Measurements from ENCODE around the gene AKR1D1. TPM values are rescaled to one million over a fixed set of nuclear protein-coding genes. Genes with fewer than 3 reads are reported as not detected.
"Not testable (repeated sequence)": the region's sequence is repeated elsewhere in the genome, so short reads cannot be mapped to it uniquely, and the experiment has no call there.

Gene AKR1D1
- total and polyA plus RNA-seq, 2 donors (not counting 1 experiment from before 2014, with no cell fraction given): not detected

GRCh38 chr7:138091032-138091431 is 14.8 kb downstream of the AKR1D1 start:
- intact Hi-C loops (cut with micrococcal nuclease): no loop called here
- H3K79me2 ChIP-seq (ENCODE audit: control insufficient read depth, insufficient read depth, low read length): no peaks in the 10 kb centered on the region
- ATAC-seq (ENCODE audit: low read depth) (no peak), DNase-seq (no peak)
- H3K4me3 Mint-ChIP-seq: no peak overlapping the region
- no peak overlapping the region for H3K4me3 ChIP-seq (ENCODE audit: control extremely low read depth in 1 of 5, extremely low read depth in 1 of 5, insufficient read depth in 1 of 5, low read depth in 2 of 5, low read length in 4 of 5)
- H3K4me1 Mint-ChIP-seq: peaks cover 8% of the 10 kb centered on the region
- ChIA-PET POLR2A (no interaction called here), CTCF (no interaction called here)
- no peaks in the 10 kb centered on the region for H3K9me3 ChIP-seq (ENCODE audit: control extremely low read depth in 1 of 3, control insufficient read depth in 2 of 3, insufficient read depth in 1 of 3, low read length in 2 of 3)
- TF ChIP-seq CTCF (IDR thresholded peaks at IDR 0.05) (no peak), EZH2 (IDR thresholded peaks at IDR 0.05; ENCODE audit: borderline replicate concordance, insufficient read depth, low read depth, low read length, poor library complexity, severe bottlenecking) (no peak)
- H3K27me3 Mint-ChIP-seq: peaks cover 9% of the 10 kb centered on the region
- no peaks in the 10 kb centered on the region for H3K27me3 ChIP-seq (replicated peaks in 1 of 4; ENCODE audit: control extremely low read depth in 1 of 4, control insufficient read depth in 3 of 4, insufficient read depth in 4 of 4, low read length in 3 of 4)
- no peak overlapping the region for H3K4me2 ChIP-seq (replicated peaks; ENCODE audit: low read depth, low read length, poor library complexity, severe bottlenecking)
- 29% methylated on average over 1 of the region's 3 CpGs for WGBS (ENCODE audit: insufficient coverage)
- H3K4me1 ChIP-seq (ENCODE audit: control insufficient read depth in 2 of 2, insufficient read depth in 2 of 2, low read length in 2 of 2): peaks cover 3 to 5% of the 10 kb centered on the region in 2 donors
- no peak overlapping the region for H2AFZ ChIP-seq (ENCODE audit: insufficient read depth, low read depth, low read length, poor library complexity, severe bottlenecking)
- no peak overlapping the region for H3K9ac ChIP-seq (ENCODE audit: low read length)
- H3K9me3 Mint-ChIP-seq (ENCODE audit: insufficient read depth): no peaks in the 10 kb centered on the region
- no peak overlapping the region for H3K27ac Mint-ChIP-seq
- H3K27ac ChIP-seq (ENCODE audit: low read length in 2 of 2): no peak overlapping the region
- no peaks in the 10 kb centered on the region for H3K36me3 ChIP-seq (replicated peaks in 1 of 2; ENCODE audit: control extremely low read depth in 1 of 2, control insufficient read depth in 1 of 2, extremely low read depth in 1 of 2, insufficient read depth in 2 of 2, low read length in 1 of 2)
- H4K20me1 ChIP-seq (ENCODE audit: control insufficient read depth, insufficient read depth, low read length, poor library complexity, severe bottlenecking): no peaks in the 10 kb centered on the region

- H3K4me3 ChIP-seq (ENCODE audit: control extremely low read depth in 1 of 5, extremely low read depth in 1 of 5, insufficient read depth in 1 of 5, low read depth in 2 of 5, low read length in 4 of 5); H2AFZ ChIP-seq (ENCODE audit: insufficient read depth, low read depth, low read length, poor library complexity, severe bottlenecking); H3K27ac ChIP-seq (ENCODE audit: low read length in 2 of 2); H3K4me1 Mint-ChIP-seq; H3K4me1 ChIP-seq (ENCODE audit: control insufficient read depth in 2 of 2, insufficient read depth in 2 of 2, low read length in 2 of 2); H3K27me3 ChIP-seq (replicated peaks in 1 of 4; ENCODE audit: control extremely low read depth in 1 of 4, control insufficient read depth in 3 of 4, insufficient read depth in 4 of 4, low read length in 3 of 4); H3K4me2 ChIP-seq (replicated peaks; ENCODE audit: low read depth, low read length, poor library complexity, severe bottlenecking); H3K9me3 ChIP-seq (ENCODE audit: control extremely low read depth in 1 of 3, control insufficient read depth in 2 of 3, insufficient read depth in 1 of 3, low read length in 2 of 3); H3K9ac ChIP-seq (ENCODE audit: low read length); DNase-seq; POLR2A ChIA-PET; H3K27me3 Mint-ChIP-seq; ATAC-seq (ENCODE audit: low read depth); H3K79me2 ChIP-seq (ENCODE audit: control insufficient read depth, insufficient read depth, low read length); intact Hi-C loops (cut with micrococcal nuclease); H4K20me1 ChIP-seq (ENCODE audit: control insufficient read depth, insufficient read depth, low read length, poor library complexity, severe bottlenecking); H3K27ac Mint-ChIP-seq; H3K36me3 ChIP-seq (replicated peaks in 1 of 2; ENCODE audit: control extremely low read depth in 1 of 2, control insufficient read depth in 1 of 2, extremely low read depth in 1 of 2, insufficient read depth in 2 of 2, low read length in 1 of 2); H3K4me3 Mint-ChIP-seq; H3K9me3 Mint-ChIP-seq (ENCODE audit: insufficient read depth): not testable (repeated sequence)
- WGBS (ENCODE audit: insufficient coverage): 100% methylated on average over 1 of the region's 2 CpGs
- CTCF ChIA-PET: interaction anchor here (0.7 kb wide), 1 partner anchor 187 kb away, joined by 3 read pairs; no protein-coding TSS in a partner anchor
These were observed 15.6 kb downstream of the AKR1D1 start for GRCh38 chr7:138091840-138092239.

Data from B cell (primary cell).